HEK293 (cell line): Measurements from ENCODE around the gene NAV2.

Experiments
- AEBP2 ChIP-seq: fragments of 450-650 bp; formaldehyde crosslinking; IDR thresholded peaks from 2 replicates; pipeline ENCODE4 v1.5.1; 2016; ENCODE audit warnings: missing biosample characterization, missing genetic modification characterization, borderline replicate concordance
- CTCF ChIP-seq: fragments of 450-650 bp; formaldehyde crosslinking; IDR thresholded peaks from 2 replicates; pipeline ENCODE4 v1.5.1; 2016; ENCODE audit warnings: missing biosample characterization, missing genetic modification characterization
- KLF17 ChIP-seq: fragments of 450-650 bp; formaldehyde crosslinking; IDR thresholded peaks from 2 replicates; pipeline ENCODE4 v1.5.1; 2016; ENCODE audit warnings: missing biosample characterization, missing genetic modification characterization
- SP3 ChIP-seq: fragments of 450-650 bp; formaldehyde crosslinking; IDR thresholded peaks from 2 replicates; pipeline ENCODE4 v1.5.1; 2016; ENCODE audit warnings: missing biosample characterization, missing genetic modification characterization
- TSHZ1 ChIP-seq: fragments of 450-650 bp; formaldehyde crosslinking; IDR thresholded peaks from 2 replicates; pipeline ENCODE4 v1.5.1; 2016; ENCODE audit warnings: missing biosample characterization, missing genetic modification characterization, borderline replicate concordance
- ZBTB48 ChIP-seq: fragments of 450-650 bp; formaldehyde crosslinking; IDR thresholded peaks from 2 replicates; pipeline ENCODE4 v1.5.1; 2016; ENCODE audit warnings: missing biosample characterization, missing genetic modification characterization
- ZBTB49 ChIP-seq: fragments of 450-650 bp; formaldehyde crosslinking; IDR thresholded peaks from 2 replicates; pipeline ENCODE4 v1.5.1; 2016; ENCODE audit warnings: missing biosample characterization, missing genetic modification characterization, low read depth
- ZFP37 ChIP-seq: fragments of 450-650 bp; formaldehyde crosslinking; IDR thresholded peaks from 2 replicates; pipeline ENCODE4 v1.5.1; 2016; ENCODE audit warnings: missing biosample characterization, missing genetic modification characterization
- ZNF112 ChIP-seq: fragments of 450-650 bp; formaldehyde crosslinking; IDR thresholded peaks from 2 replicates; pipeline ENCODE4 v1.5.0; 2017; ENCODE audit warnings: missing biosample characterization, missing genetic modification characterization
- ZNF148 ChIP-seq: fragments of 450-650 bp; formaldehyde crosslinking; IDR thresholded peaks from 2 replicates; pipeline ENCODE4 v1.5.0; 2017; ENCODE audit warnings: missing biosample characterization, missing genetic modification characterization, borderline replicate concordance
- ZNF157 ChIP-seq: fragments of 450-650 bp; formaldehyde crosslinking; IDR thresholded peaks from 2 replicates; pipeline ENCODE4 v1.5.1; 2016; ENCODE audit warnings: missing biosample characterization, missing genetic modification characterization
- ZNF16 ChIP-seq: fragments of 450-650 bp; formaldehyde crosslinking; IDR thresholded peaks from 2 replicates; pipeline ENCODE4 v1.5.1; 2016; ENCODE audit warnings: low read depth, missing biosample characterization, missing genetic modification characterization
- ZNF175 ChIP-seq: fragments of 450-650 bp; formaldehyde crosslinking; IDR thresholded peaks from 2 replicates; pipeline ENCODE4 v1.5.1; 2016; ENCODE audit warnings: missing biosample characterization, missing genetic modification characterization
- ZNF23 ChIP-seq: fragments of 450-650 bp; formaldehyde crosslinking; IDR thresholded peaks from 2 replicates; pipeline ENCODE4 v1.5.1; 2016; ENCODE audit warnings: missing biosample characterization, missing genetic modification characterization, borderline replicate concordance
- ZNF37A ChIP-seq: fragments of 450-650 bp; IDR thresholded peaks from 2 replicates; pipeline ENCODE4 v1.5.1; 2018; ENCODE audit warnings: missing biosample characterization, missing genetic modification characterization
- ZNF433 ChIP-seq: fragments of 450-650 bp; formaldehyde crosslinking; IDR thresholded peaks from 2 replicates; pipeline ENCODE4 v1.5.1; 2016; ENCODE audit warnings: missing biosample characterization, missing genetic modification characterization, low read depth
- ZNF48 ChIP-seq: fragments of 450-650 bp; formaldehyde crosslinking; IDR thresholded peaks from 2 replicates; pipeline ENCODE4 v1.5.1; 2016; ENCODE audit warnings: missing biosample characterization, missing genetic modification characterization
- ZNF510 ChIP-seq: fragments of 450-650 bp; formaldehyde crosslinking; IDR thresholded peaks from 2 replicates; pipeline ENCODE4 v1.5.1; 2018; ENCODE audit warnings: mild to moderate bottlenecking, missing genetic modification characterization, missing biosample characterization; ENCODE audit not compliant: insufficient replicate concordance
- ZNF555 ChIP-seq: fragments of 450-650 bp; formaldehyde crosslinking; conservative IDR thresholded peaks from 2 replicates; pipeline ENCODE4 v1.5.1; 2017; ENCODE audit warnings: missing biosample characterization, mild to moderate bottlenecking, missing genetic modification characterization, inconsistent platforms
- ZNF580 ChIP-seq: fragments of 450-650 bp; formaldehyde crosslinking; IDR thresholded peaks from 2 replicates; pipeline ENCODE4 v1.5.1; 2016; ENCODE audit warnings: missing biosample characterization, missing genetic modification characterization
- ZSCAN16 ChIP-seq: fragments of 450-650 bp; formaldehyde crosslinking; IDR thresholded peaks from 2 replicates; pipeline ENCODE4 v1.5.1; 2016; ENCODE audit warnings: missing biosample characterization, missing genetic modification characterization
- ZSCAN18 ChIP-seq: fragments of 450-650 bp; formaldehyde crosslinking; IDR thresholded peaks from 2 replicates; pipeline ENCODE4 v1.5.1; 2016; ENCODE audit warnings: missing biosample characterization, missing genetic modification characterization
- ZSCAN30 ChIP-seq: fragments of 450-650 bp; IDR thresholded peaks from 2 replicates; pipeline ENCODE4 v1.5.1; 2018; ENCODE audit warnings: missing biosample characterization, mild to moderate bottlenecking, missing genetic modification characterization, moderate library complexity

The NAV2 gene

GRCh38 chr11:19712281-19713195 lies at the start of gene NAV2 (continued):
- TF ChIP-seq AEBP2 (tag by site-specific recombination) (no peak), KLF17 (tag by site-specific recombination) (peak; percentile 42; the same call in 1 of the 2 replicates), ZBTB48 (peak; percentile 25; the same call in 1 of the 2 replicates), ZNF175 (tag by site-specific recombination) (no peak), CTCF (tag by site-specific recombination) (peak; percentile 40; the same call in 1 of the 2 replicates), ZNF37A (tag by site-specific recombination) (no peak), ZNF23 (no peak), ZBTB49 (tag by site-specific recombination) (no peak), ZNF433 (no peak), ZNF157 (tag by site-specific recombination) (no peak), ZNF148 (tag by site-specific recombination) (no peak), ZSCAN18 (tag by site-specific recombination) (no peak), SP3 (tag by site-specific recombination) (peak; percentile 63), ZFP37 (tag by site-specific recombination) (peak; percentile 70), ZSCAN16 (tag by site-specific recombination) (peak; percentile 36; the same call in 1 of the 2 replicates), ZNF48 (no peak), ZNF510 (tag by site-specific recombination) (no peak), ZNF112 (no peak), TSHZ1 (tag by site-specific recombination) (no peak), ZSCAN30 (tag by site-specific recombination) (peak; percentile 86), ZNF580 (tag by site-specific recombination) (0 out of 2 replicates have a peak, but pooled peaks have one; percentile 31), ZNF555 (no peak), ZNF16 (no peak)
